ENCODE data around the gene POR.

The POR gene

GRCh38 chr7:75958802-75959543 is 44.0 kb downstream of the POR start:
- POLR2A ChIA-PET, result no interaction called here
- TF ChIP-seq CTCF (IDR thresholded peaks at IDR 0.05; ENCODE audit: control extremely low read depth, extremely low read depth, low read depth, missing control alignments), result no peak
- DNase-seq (ENCODE audit: extremely low spot score), result no peak
- CTCF ChIA-PET, result interaction anchor here (6.0 kb wide), 1 partner anchor 61 kb away, joined by 17 read pairs; no protein-coding TSS in a partner anchor

- POLR2A ChIA-PET, result interaction anchor here (0.7 kb wide), 1 partner anchor 64 kb away, joined by 3 read pairs; no protein-coding TSS in a partner anchor
- no peak for TF ChIP-seq CTCF (IDR thresholded peaks at IDR 0.05; ENCODE audit: control extremely low read depth, extremely low read depth, low read depth, missing control alignments)
- no peak for DNase-seq (ENCODE audit: extremely low spot score)
- CTCF ChIA-PET, result interaction anchor here (0.8 to 6.0 kb wide), 2 partner anchors 50 to 60 kb away, joined by 3 to 17 read pairs; no protein-coding TSS in a partner anchor
Observed at GRCh38 chr7:75960372-75960771, 45.4 kb downstream of the POR start.

- CTCF ChIA-PET, result interaction anchor here (1.0 to 6.0 kb wide), 2 partner anchors 11 to 59 kb away, joined by 3 to 17 read pairs; no protein-coding TSS in a partner anchor
- no peak for TF ChIP-seq CTCF (IDR thresholded peaks at IDR 0.05; ENCODE audit: control extremely low read depth, extremely low read depth, low read depth, missing control alignments)
- no peak for DNase-seq (ENCODE audit: extremely low spot score)
- POLR2A ChIA-PET, result interaction anchor here (0.7 kb wide), 1 partner anchor 65 kb away, joined by 3 read pairs; no protein-coding TSS in a partner anchor
Observed at GRCh38 chr7:75961218-75961617, 46.3 kb downstream of the POR start.

- DNase-seq (ENCODE audit: extremely low spot score), result no peak
- TF ChIP-seq CTCF (IDR thresholded peaks at IDR 0.05; ENCODE audit: control extremely low read depth, extremely low read depth, low read depth, missing control alignments), result no peak
- CTCF ChIA-PET, result interaction anchor here (0.7 kb wide), 1 partner anchor 96 kb away, joined by 3 read pairs; no protein-coding TSS in a partner anchor
- POLR2A ChIA-PET, result no interaction called here
Observed at GRCh38 chr7:75962607-75963380, 47.8 kb downstream of the POR start.

- DNase-seq (ENCODE audit: extremely low spot score), result no peak
- TF ChIP-seq CTCF (IDR thresholded peaks at IDR 0.05; ENCODE audit: control extremely low read depth, extremely low read depth, low read depth, missing control alignments), result no peak
- ChIA-PET CTCF (interaction anchor here (4.0 kb wide), 1 partner anchor 57 kb away, joined by 12 read pairs; no protein-coding TSS in a partner anchor), POLR2A (interaction anchor here (0.6 kb wide), 1 partner anchor 84 kb away, joined by 5 read pairs; the partner anchor contains the start of gene RHBDD2)
Observed at GRCh38 chr7:75963381-75963995, 48.5 kb downstream of the POR start.

- ChIA-PET CTCF (interaction anchor here (1.1 to 4.0 kb wide), 2 partner anchors 12 to 55 kb away, joined by 3 to 12 read pairs; no protein-coding TSS in a partner anchor), POLR2A (interaction anchor here (0.5 kb wide), 1 partner anchor 11 kb away, joined by 3 read pairs; no protein-coding TSS in a partner anchor)
- DNase-seq (ENCODE audit: extremely low spot score), result no peak
- TF ChIP-seq CTCF (IDR thresholded peaks at IDR 0.05; ENCODE audit: control extremely low read depth, extremely low read depth, low read depth, missing control alignments), result no peak
Observed at GRCh38 chr7:75965617-75966016, 50.7 kb downstream of the POR start.

Measured in GM10248 (cell line).